ENCODE measurements around the gene CDK18.

DNA sequence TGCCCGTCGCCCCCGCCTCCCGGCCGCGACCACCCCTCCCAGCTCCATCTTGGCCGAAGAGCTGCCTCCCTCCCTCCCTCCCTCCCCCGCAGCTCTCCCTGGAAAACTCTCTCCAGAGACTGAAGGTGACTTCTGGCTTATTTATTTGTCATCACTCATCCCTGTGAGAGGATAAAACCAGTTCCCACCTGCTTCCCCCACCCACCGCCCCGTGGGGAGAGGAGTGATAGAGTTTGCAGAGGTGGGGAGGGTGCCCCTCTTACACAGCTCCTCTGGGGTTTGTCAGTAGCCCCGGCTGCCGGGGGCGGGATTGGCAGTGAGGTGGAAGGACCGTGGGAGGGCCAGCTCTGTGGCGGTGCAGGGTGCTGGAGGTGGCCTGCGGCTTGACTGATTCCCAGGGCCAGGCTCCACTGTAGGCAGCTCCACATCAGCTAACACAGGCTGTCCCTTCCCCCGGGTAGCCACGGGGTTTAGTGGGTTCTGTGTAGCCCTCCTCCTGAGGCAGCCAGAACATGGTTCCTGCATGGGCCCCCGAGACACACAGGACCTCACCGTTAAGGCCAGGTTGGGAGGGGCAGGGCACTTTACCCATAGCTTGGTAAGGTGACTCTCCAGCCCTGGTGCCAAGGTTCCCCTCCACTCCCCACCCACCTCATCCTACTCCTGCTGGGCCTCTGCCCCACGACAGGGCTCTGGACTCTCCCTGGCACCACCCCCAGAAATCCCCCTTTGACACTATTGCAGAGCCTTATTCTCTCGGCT is 65.1 kb downstream of the CDK18 start:
- TF ChIP-seq, protein P1, sequence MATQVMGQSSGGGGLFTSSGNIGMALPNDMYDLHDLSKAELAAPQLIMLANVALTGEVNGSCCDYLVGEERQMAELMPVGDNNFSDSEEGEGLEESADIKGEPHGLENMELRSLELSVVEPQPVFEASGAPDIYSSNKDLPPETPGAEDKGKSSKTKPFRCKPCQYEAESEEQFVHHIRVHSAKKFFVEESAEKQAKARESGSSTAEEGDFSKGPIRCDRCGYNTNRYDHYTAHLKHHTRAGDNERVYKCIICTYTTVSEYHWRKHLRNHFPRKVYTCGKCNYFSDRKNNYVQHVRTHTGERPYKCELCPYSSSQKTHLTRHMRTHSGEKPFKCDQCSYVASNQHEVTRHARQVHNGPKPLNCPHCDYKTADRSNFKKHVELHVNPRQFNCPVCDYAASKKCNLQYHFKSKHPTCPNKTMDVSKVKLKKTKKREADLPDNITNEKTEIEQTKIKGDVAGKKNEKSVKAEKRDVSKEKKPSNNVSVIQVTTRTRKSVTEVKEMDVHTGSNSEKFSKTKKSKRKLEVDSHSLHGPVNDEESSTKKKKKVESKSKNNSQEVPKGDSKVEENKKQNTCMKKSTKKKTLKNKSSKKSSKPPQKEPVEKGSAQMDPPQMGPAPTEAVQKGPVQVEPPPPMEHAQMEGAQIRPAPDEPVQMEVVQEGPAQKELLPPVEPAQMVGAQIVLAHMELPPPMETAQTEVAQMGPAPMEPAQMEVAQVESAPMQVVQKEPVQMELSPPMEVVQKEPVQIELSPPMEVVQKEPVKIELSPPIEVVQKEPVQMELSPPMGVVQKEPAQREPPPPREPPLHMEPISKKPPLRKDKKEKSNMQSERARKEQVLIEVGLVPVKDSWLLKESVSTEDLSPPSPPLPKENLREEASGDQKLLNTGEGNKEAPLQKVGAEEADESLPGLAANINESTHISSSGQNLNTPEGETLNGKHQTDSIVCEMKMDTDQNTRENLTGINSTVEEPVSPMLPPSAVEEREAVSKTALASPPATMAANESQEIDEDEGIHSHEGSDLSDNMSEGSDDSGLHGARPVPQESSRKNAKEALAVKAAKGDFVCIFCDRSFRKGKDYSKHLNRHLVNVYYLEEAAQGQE (IDR thresholded peaks at IDR 0.05; ENCODE audit: insufficient read depth in 1 of 2, low read depth in 2 of 2, low read length in 2 of 2), result no peak
- no peak for TF ChIP-seq POLR2AphosphoS5 (IDR thresholded peaks at IDR 0.05; ENCODE audit: low read depth, low read length)

All from PFSK-1 (cell line).